GM12878 (cell line): ENCODE results near the gene FNDC3B.

Experiments
- ASH2L ChIP-seq: fragments of 300-600, 200-600 bp; sonication (generic); IDR thresholded peaks from 2 replicates; pipeline ENCODE4 v1.6.1; 2017; ENCODE audit warnings: low read depth, mild to moderate bottlenecking, borderline replicate concordance
- EGR1 ChIP-seq, 2 experiments: IDR thresholded peaks; 1 replicate in 1 of 2; 2 replicates in 1 of 2; pipeline ENCODE4 v1.6.1; 2011 to 2012; ENCODE audit warnings: low read depth in 2 of 2, low read length in 2 of 2, borderline replicate concordance in 1 of 2, mild to moderate bottlenecking in 1 of 2, moderate library complexity in 1 of 2
- ETV6 ChIP-seq, 2 experiments: fragments of 450-650 bp in 1 of 2; IDR thresholded peaks in 1 of 2; conservative IDR thresholded peaks in 1 of 2; 2 replicates each; pipeline ENCODE4 v1.6.1; 2014; ENCODE audit warnings: antibody characterized with exemption in 1 of 2, borderline replicate concordance in 1 of 2, low read depth in 1 of 2, mild to moderate bottlenecking in 1 of 2, moderate library complexity in 1 of 2
- EZH2 ChIP-seq: IDR thresholded peaks from 2 replicates; pipeline ENCODE4 v1.6.1; 2012; ENCODE audit warnings: low read depth, mild to moderate bottlenecking, control low read depth, inconsistent platforms, low read length, borderline replicate concordance; ENCODE audit not compliant: control insufficient read depth
- POLR2A ChIP-seq: IDR thresholded peaks from 2 replicates; pipeline ENCODE4 v1.6.1; 2011; ENCODE audit warnings: low read depth, mild to moderate bottlenecking, low read length
- RAD51 ChIP-seq: fragments of 450-650 bp; IDR thresholded peaks from 2 replicates; pipeline ENCODE4 v1.6.1; 2016; ENCODE audit warnings: moderate library complexity, mild to moderate bottlenecking, inconsistent platforms
- SUZ12 ChIP-seq: fragments of 200-600 bp; sonication (generic); IDR thresholded peaks from one replicate; pipeline ENCODE4 v1.6.1; 2018; ENCODE audit warnings: antibody characterized with exemption, mild to moderate bottlenecking; ENCODE audit not compliant: unreplicated experiment
- ZNF207 ChIP-seq: fragments of 450-650 bp; IDR thresholded peaks from 2 replicates; pipeline ENCODE4 v1.6.1; 2014; ENCODE audit warnings: antibody characterized with exemption, mild to moderate bottlenecking, borderline replicate concordance
- ZNF24 ChIP-seq: fragments of 450-650 bp; IDR thresholded peaks from 2 replicates; pipeline ENCODE4 v1.6.1; 2017; ENCODE audit warnings: antibody characterized with exemption, mild to moderate bottlenecking
- TF ChIP-seq, protein P1 (sequence below): IDR thresholded peaks from 2 replicates; pipeline ENCODE4 v1.6.1; 2011; ENCODE audit warnings: mild to moderate bottlenecking, low read depth, low read length, moderate library complexity; ENCODE audit not compliant: insufficient replicate concordance
- TF ChIP-seq, protein P2 (sequence below), 3 experiments: IDR thresholded peaks in 2 of 3; conservative IDR thresholded peaks in 1 of 3; 2 replicates each; pipeline ENCODE4 v1.5.1; 2011; ENCODE audit warnings: low read depth in 3 of 3, low read length in 3 of 3, mild to moderate bottlenecking in 3 of 3, control low read depth in 2 of 3, moderate library complexity in 2 of 3, inconsistent platforms in 1 of 3, mixed read lengths in 1 of 3; ENCODE audit not compliant: control insufficient read depth in 2 of 3, insufficient read depth in 1 of 3; ENCODE audit errors: extremely low read depth in 1 of 3

DNA sequence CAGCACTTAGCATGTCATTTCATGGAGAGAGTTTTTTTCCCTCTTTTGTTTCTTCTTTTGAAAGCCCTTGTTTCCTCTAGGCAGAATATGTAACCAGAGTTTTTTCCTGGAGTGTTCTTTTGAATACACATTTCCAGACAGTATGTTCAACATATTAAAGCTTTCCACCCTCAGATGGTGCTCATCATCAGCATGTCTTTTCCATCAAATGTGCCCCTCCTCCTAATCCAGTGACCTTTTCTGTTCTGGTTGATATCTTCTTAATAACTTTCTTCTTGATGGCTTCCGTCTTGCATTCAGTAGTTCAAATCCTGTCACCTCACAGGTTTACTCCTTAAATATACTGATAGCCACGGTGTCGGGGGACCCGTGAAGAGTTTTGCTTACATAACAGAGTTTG is 78.6 kb downstream of the FNDC3B start:
- no peak for TF ChIP-seq RAD51
- TF ChIP-seq ZNF24 = no peak
- no peak for TF ChIP-seq SUZ12
- TF ChIP-seq ETV6 (conservative IDR thresholded peaks at IDR 0.05 in 1 of 2, IDR thresholded peaks at IDR 0.05 in 1 of 2; ENCODE audit: borderline replicate concordance in 1 of 2, low read depth in 1 of 2) = no peak
- TF ChIP-seq, protein P1, sequence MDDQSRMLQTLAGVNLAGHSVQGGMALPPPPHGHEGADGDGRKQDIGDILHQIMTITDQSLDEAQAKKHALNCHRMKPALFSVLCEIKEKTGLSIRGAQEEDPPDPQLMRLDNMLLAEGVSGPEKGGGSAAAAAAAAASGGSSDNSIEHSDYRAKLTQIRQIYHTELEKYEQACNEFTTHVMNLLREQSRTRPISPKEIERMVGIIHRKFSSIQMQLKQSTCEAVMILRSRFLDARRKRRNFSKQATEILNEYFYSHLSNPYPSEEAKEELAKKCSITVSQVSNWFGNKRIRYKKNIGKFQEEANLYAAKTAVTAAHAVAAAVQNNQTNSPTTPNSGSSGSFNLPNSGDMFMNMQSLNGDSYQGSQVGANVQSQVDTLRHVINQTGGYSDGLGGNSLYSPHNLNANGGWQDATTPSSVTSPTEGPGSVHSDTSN = no peak
- no peak for TF ChIP-seq ZNF207
- TF ChIP-seq, protein P2, sequence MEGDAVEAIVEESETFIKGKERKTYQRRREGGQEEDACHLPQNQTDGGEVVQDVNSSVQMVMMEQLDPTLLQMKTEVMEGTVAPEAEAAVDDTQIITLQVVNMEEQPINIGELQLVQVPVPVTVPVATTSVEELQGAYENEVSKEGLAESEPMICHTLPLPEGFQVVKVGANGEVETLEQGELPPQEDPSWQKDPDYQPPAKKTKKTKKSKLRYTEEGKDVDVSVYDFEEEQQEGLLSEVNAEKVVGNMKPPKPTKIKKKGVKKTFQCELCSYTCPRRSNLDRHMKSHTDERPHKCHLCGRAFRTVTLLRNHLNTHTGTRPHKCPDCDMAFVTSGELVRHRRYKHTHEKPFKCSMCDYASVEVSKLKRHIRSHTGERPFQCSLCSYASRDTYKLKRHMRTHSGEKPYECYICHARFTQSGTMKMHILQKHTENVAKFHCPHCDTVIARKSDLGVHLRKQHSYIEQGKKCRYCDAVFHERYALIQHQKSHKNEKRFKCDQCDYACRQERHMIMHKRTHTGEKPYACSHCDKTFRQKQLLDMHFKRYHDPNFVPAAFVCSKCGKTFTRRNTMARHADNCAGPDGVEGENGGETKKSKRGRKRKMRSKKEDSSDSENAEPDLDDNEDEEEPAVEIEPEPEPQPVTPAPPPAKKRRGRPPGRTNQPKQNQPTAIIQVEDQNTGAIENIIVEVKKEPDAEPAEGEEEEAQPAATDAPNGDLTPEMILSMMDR (IDR thresholded peaks at IDR 0.05 in 2 of 3, conservative IDR thresholded peaks at IDR 0.05 in 1 of 3; ENCODE audit: control insufficient read depth in 2 of 3, extremely low read depth in 1 of 3, insufficient read depth in 1 of 3, low read depth in 3 of 3, low read length in 3 of 3) = no peak
- no peak for TF ChIP-seq ASH2L
- TF ChIP-seq EZH2 = no peak
- TF ChIP-seq POLR2A = no peak
- TF ChIP-seq EGR1 (IDR thresholded peaks at IDR 0.05; ENCODE audit: borderline replicate concordance in 1 of 2, low read depth in 2 of 2, low read length in 2 of 2) = no peak
